Activated B cell treated with CpG ODN at 0.5 μM for 24 hours (primary cell): Measurements from ENCODE around the gene FOXC1. TPM values are rescaled to one million over a fixed set of nuclear protein-coding genes. Genes with fewer than 3 reads are reported as not detected.
A peak's percentile ranks its signal among the peaks of the same experiment; 100 is the strongest.

ENCODE experiments used
- ATAC-seq: fragments of 200-7000 bp; cut with Tn5 transposase; one replicate; pipeline ENCODE4 v1.10.0; 2021; ENCODE audit warnings: low read depth, mild to moderate bottlenecking, moderate library complexity
- CTCF ChIA-PET: fragments of 350-600 bp; sonication (Branson Sonifier 250); formaldehyde crosslinking; loops from one replicate; lab custom pipeline; 2021; ENCODE audit warnings: antibody characterized with exemption; lab: Charles Lee
- POLR2A ChIA-PET: fragments of 350-600 bp; sonication (Branson Sonifier 250); formaldehyde crosslinking; loops from one replicate; lab custom pipeline; 2021; ENCODE audit warnings: antibody characterized with exemption; lab: Charles Lee
- DNase-seq: peaks from one replicate; pipeline ENCODE4 v3.0.0; 2022
- H3K27ac Mint-ChIP-seq: one replicate; pipeline ENCODE4 v1.8.0; 2020; ENCODE audit warnings: mixed read lengths
- H3K27me3 Mint-ChIP-seq: one replicate; pipeline ENCODE4 v1.8.0; 2021; ENCODE audit warnings: mixed read lengths
- H3K36me3 Mint-ChIP-seq: one replicate; pipeline ENCODE4 v1.8.0; 2021; ENCODE audit warnings: low read depth, mixed read lengths
- H3K4me1 Mint-ChIP-seq: one replicate; pipeline ENCODE4 v1.8.0; 2021; ENCODE audit warnings: mixed read lengths
- H3K4me3 Mint-ChIP-seq: one replicate; pipeline ENCODE4 v1.8.0; 2020; ENCODE audit warnings: mild to moderate bottlenecking, mixed read lengths
- H3K9me3 Mint-ChIP-seq: one replicate; pipeline ENCODE4 v1.8.0; 2020; ENCODE audit warnings: mixed read lengths
- intact Hi-C: fragments of 100-400 bp; cut with micrococcal nuclease; formaldehyde crosslinking; loops from one replicate; pipeline ENCODE4 v1.15.1; 2024
- total RNA-seq: library from RNA; stranded (reverse); gene quantifications from 2 replicates; pipeline ENCODE4 v1.2.3, GENCODE V29; 2022
- TF ChIP-seq, protein P1 (sequence below): fragments of 200-600 bp; IDR thresholded peaks from one replicate; pipeline ENCODE4 v1.8.0; 2022; ENCODE audit warnings: antibody characterized with exemption, mild to moderate bottlenecking

FOXC1 gene
- total RNA-seq, 1 donor from 2014 or later = 1.00 TPM

DNA sequence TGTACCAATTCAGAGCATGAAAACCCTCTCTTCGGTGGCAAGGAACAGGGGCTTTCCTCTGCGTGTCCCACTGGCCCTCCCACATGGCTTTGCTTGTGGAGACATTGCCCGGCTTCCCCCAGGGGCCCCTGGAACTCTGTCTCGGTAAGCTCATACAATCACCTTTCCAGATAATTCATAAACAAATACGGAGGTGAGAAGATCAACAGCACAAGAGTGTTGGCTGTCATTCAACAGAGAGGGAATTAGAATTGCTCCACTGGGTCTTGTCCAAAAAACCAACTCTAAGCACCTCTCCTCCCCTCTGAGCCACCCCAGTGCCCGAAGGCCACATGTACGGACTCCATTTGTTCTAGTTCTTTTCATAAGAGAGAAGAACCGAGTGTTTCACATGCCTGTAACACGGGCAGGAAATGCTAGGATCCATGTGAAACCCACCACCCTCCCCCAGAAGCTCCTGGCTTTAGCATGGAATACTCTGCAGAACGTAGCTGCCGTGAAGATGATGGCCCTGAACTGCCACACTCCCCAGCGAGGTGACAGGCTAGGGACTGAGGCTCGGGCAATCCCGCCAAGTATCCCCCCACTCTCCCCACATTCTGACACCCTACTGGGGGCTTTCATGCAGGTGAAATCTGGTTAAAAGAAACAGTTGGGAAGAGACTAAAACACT is 24.6 kb upstream of the FOXC1 start:
- no peaks in the 10 kb centered on the region for H3K4me1 Mint-ChIP-seq
- POLR2A ChIA-PET = no interaction called here
- intact Hi-C loops = no loop called here
- H3K9me3 Mint-ChIP-seq = no peaks in the 10 kb centered on the region
- no peak for ATAC-seq
- no peak overlapping the region for H3K4me3 Mint-ChIP-seq
- peak overlapping the region; percentile 3 for H3K27ac Mint-ChIP-seq
- no peak for DNase-seq
- TF ChIP-seq, protein P1, sequence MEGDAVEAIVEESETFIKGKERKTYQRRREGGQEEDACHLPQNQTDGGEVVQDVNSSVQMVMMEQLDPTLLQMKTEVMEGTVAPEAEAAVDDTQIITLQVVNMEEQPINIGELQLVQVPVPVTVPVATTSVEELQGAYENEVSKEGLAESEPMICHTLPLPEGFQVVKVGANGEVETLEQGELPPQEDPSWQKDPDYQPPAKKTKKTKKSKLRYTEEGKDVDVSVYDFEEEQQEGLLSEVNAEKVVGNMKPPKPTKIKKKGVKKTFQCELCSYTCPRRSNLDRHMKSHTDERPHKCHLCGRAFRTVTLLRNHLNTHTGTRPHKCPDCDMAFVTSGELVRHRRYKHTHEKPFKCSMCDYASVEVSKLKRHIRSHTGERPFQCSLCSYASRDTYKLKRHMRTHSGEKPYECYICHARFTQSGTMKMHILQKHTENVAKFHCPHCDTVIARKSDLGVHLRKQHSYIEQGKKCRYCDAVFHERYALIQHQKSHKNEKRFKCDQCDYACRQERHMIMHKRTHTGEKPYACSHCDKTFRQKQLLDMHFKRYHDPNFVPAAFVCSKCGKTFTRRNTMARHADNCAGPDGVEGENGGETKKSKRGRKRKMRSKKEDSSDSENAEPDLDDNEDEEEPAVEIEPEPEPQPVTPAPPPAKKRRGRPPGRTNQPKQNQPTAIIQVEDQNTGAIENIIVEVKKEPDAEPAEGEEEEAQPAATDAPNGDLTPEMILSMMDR = no peak
- CTCF ChIA-PET = interaction anchor here (1.1 kb wide), 1 partner anchor 9 kb away, joined by 3 read pairs; no protein-coding TSS in a partner anchor
- H3K27me3 Mint-ChIP-seq = peaks cover 19% of the 10 kb centered on the region
- H3K36me3 Mint-ChIP-seq = no peaks in the 10 kb centered on the region

DNA sequence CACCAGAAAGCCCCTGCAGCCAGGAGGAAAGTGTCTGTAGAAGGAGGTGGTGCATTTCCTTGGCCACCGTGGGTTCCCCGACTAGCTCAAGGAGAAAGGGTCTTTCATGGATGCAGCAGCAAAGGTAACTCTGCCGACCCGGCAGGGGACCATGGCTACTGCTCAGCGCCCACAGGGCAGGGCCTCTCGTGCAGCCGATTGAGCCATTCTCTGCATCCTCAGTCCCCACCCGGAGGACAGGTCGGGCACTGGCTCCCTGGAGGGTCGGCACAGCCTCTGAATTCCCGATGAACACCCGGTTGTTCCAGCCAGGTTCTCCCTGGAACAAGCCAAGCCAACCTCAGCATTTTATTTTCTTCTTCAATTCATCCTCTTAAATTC is 24.1 kb upstream of the FOXC1 start:
- Mint-ChIP-seq H3K27me3 (peaks cover 19% of the 10 kb centered on the region), H3K4me3 (no peak overlapping the region), H3K9me3 (no peaks in the 10 kb centered on the region), H3K4me1 (no peaks in the 10 kb centered on the region), H3K36me3 (no peaks in the 10 kb centered on the region), H3K27ac (no peak overlapping the region)
- ATAC-seq = no peak
- POLR2A ChIA-PET = no interaction called here
- TF ChIP-seq, protein P1 = no peak
- CTCF ChIA-PET = interaction anchor here (0.8 to 1.1 kb wide), 2 partner anchors 8 to 10 kb away, joined by 3 read pairs; no protein-coding TSS in a partner anchor
- intact Hi-C loops = no loop called here
- no peak for DNase-seq

DNA sequence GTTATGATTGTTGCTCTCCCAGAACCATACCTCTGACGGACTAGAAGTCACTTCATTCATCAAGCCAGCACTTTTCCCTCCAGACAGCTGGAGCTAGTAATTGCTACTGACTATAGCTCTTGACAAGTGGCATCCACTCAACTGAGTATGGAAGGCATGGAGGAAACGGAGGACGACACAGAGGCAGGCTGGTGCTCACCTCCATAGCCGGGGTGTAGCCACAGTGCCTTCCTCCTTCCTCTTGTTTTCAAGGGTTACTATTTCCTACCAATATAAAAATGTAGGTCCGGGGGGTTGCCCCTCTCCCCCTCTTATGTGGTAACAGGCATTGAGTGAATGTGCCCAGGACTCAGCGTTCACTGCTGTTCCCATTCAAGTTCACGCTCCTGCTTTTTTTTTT is 23.5 kb upstream of the FOXC1 start:
- POLR2A ChIA-PET = no interaction called here
- H3K4me3 Mint-ChIP-seq = no peak overlapping the region
- DNase-seq (no peak), ATAC-seq (no peak)
- TF ChIP-seq, protein P1 = no peak
- H3K27ac Mint-ChIP-seq = no peak overlapping the region
- peaks cover 19% of the 10 kb centered on the region for H3K27me3 Mint-ChIP-seq
- no peaks in the 10 kb centered on the region for H3K4me1 Mint-ChIP-seq
- no peaks in the 10 kb centered on the region for H3K9me3 Mint-ChIP-seq
- CTCF ChIA-PET = interaction anchor here (0.8 kb wide), 1 partner anchor 10 kb away, joined by 3 read pairs; no protein-coding TSS in a partner anchor
- no peaks in the 10 kb centered on the region for H3K36me3 Mint-ChIP-seq
- intact Hi-C loops = no loop called here

GRCh38 chr6:1586861-1587450 is 22.8 kb upstream of the FOXC1 start:
- peaks cover 19% of the 10 kb centered on the region for H3K27me3 Mint-ChIP-seq
- H3K4me3 Mint-ChIP-seq = no peak overlapping the region
- intact Hi-C loops = no loop called here
- ATAC-seq (no peak), DNase-seq (no peak)
- H3K4me1 Mint-ChIP-seq = no peaks in the 10 kb centered on the region
- POLR2A ChIA-PET = no interaction called here
- H3K9me3 Mint-ChIP-seq = no peaks in the 10 kb centered on the region
- H3K36me3 Mint-ChIP-seq = no peaks in the 10 kb centered on the region
- no peak overlapping the region for H3K27ac Mint-ChIP-seq
- CTCF ChIA-PET = no interaction called here
- TF ChIP-seq, protein P1 = no peak

GRCh38 chr6:1587546-1587945 is 22.2 kb upstream of the FOXC1 start:
- no peak for ATAC-seq
- intact Hi-C loops = no loop called here
- POLR2A ChIA-PET = no interaction called here
- Mint-ChIP-seq H3K9me3 (no peaks in the 10 kb centered on the region), H3K36me3 (no peaks in the 10 kb centered on the region), H3K4me1 (no peaks in the 10 kb centered on the region), H3K4me3 (no peak overlapping the region), H3K27ac (no peak overlapping the region), H3K27me3 (peaks cover 15% of the 10 kb centered on the region)
- no peak for DNase-seq
- TF ChIP-seq, protein P1 = no peak
- CTCF ChIA-PET = no interaction called here
